GM08714 (cell line): Measurements from ENCODE around the gene ENTPD5.
"Not testable (repeated sequence)": the region's sequence is repeated elsewhere in the genome, so short reads cannot be mapped to it uniquely, and the experiment has no call there.

ENCODE experiments used
- H3K4me3 ChIP-seq: fragments of 200-500 bp; sonication (Bioruptor generic); 2 replicates; pipeline ENCODE4 v1.5.1; 2014; ENCODE audit warnings: mild to moderate bottlenecking, low read length, inconsistent platforms
- ZNF274 ChIP-seq: IDR thresholded peaks from 2 replicates; pipeline ENCODE4 v1.6.1; 2012; ENCODE audit warnings: mild to moderate bottlenecking, low read depth, low read length

Gene ENTPD5

DNA sequence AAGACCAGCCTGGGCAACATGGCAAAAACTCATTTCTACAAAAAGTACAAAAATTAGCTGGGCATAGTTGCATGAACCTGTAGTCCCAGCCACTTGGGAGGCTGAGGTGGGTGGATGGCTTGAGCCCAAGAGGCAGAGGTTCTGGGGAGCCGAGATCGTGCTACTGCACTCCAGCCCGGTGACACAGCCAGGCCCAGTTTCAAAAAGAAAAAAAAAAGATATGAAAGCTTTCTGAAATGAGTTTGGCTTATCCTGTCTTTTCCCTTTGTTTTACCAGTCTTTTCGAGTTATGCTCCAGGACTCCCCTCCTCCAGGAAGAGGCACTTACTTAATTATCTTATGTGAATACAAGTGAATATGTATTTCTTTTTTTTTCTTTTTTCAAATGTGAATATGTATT, 3.3 kb upstream of the ENTPD5 start:
- no peak overlapping the region for H3K4me3 ChIP-seq
- TF ChIP-seq ZNF274 = no peak

GRCh38 chr14:74019408-74020137, 485 bp upstream of the ENTPD5 start:
- no peak for TF ChIP-seq ZNF274
- H3K4me3 ChIP-seq = peak overlapping the region; percentile 83

- no peak for TF ChIP-seq ZNF274
- H3K4me3 ChIP-seq = peak overlapping the region; percentile 83
Measured at GRCh38 chr14:74018174-74018585, 908 bp downstream of the ENTPD5 start.

DNA sequence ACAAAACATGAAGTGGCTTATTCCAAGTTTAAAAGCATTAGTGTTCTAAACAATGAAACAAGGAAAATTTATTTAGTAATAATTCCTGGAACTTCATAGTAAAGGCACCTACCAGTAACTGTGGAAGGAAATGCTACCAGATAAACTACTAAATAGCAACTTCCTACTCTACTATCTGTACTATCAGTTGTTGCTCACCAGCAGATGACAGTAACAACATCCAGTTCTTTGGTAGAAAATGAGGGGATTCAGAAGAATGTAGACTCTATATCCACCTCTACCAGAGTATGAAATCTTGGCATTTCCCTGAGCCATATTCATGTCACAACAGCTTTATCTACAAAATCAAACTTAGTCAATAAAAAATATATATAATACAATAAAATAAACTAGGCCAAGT, 3.1 kb downstream of the ENTPD5 start:
- no peak for TF ChIP-seq ZNF274
- no peak overlapping the region for H3K4me3 ChIP-seq

DNA sequence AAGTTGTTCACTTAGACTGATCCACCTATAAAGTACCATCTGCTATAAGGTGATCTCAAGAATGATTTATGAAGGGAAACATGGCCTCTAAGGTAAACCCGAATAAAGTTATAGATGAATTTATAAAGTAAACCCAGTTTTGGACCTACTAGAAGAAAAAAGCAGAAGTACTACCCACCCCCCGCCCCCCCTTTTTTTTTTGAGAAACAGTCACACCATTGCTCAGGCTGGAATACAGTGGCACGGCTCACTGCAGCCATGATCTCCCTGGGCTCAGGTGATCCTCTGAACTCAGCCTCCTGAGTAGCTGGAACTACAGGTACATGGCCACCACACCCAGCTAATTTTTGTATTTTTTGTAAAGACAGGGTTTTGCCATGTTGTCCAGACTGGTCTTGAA, 3.9 kb downstream of the ENTPD5 start:
- H3K4me3 ChIP-seq = no peak overlapping the region
- TF ChIP-seq ZNF274 = no peak

DNA sequence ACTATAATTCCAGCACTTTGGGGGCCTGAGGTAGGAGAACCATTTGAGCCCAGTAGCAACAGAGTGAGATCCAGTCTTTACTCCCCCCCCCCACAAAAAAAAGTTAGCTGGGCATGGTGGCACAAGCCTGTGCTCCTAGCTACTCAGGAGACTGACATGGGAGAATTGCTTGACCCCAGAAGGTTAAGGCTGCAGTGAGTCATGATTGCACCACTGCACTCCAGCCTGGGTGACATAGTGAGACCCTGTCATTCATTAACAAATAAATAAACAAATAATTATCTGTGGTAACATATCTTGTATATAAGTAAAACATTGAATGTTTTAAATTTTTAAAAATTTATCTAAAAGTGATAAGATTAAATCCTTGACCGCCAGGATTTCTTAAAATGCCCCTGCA, 4.8 kb downstream of the ENTPD5 start:
- H3K4me3 ChIP-seq = no peak overlapping the region
- no peak for TF ChIP-seq ZNF274

- TF ChIP-seq ZNF274 = no peak
Measured at GRCh38 chr14:74008843-74009499, 10.1 kb downstream of the ENTPD5 start.

GRCh38 chr14:74005664-74006063, 13.4 kb downstream of the ENTPD5 start:
- not testable (repeated sequence) for H3K4me3 ChIP-seq

More at GRCh38 chr14:74008843-74009499, 10.1 kb downstream of the ENTPD5 start:
- no peak overlapping the region for H3K4me3 ChIP-seq

DNA sequence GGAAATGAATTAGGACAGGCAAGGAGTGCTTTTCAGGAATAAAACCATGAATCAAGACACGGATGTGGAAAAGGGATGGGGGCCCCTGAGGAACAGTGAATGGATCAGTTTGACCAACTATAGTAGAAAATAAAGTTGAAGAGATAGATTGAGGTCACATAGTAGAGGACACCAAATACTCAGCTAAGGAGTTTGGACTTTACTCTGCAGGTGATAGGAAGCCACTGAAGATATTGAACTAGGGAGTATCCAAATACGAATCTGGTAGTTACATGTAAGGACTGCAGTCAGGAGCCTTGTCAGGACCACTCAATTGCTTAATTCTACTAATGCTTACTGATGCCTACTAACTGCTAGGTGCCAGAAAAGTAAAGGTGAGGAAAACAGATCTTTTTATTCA, 20.4 kb downstream of the ENTPD5 start:
- no peak overlapping the region for H3K4me3 ChIP-seq
- no peak for TF ChIP-seq ZNF274

DNA sequence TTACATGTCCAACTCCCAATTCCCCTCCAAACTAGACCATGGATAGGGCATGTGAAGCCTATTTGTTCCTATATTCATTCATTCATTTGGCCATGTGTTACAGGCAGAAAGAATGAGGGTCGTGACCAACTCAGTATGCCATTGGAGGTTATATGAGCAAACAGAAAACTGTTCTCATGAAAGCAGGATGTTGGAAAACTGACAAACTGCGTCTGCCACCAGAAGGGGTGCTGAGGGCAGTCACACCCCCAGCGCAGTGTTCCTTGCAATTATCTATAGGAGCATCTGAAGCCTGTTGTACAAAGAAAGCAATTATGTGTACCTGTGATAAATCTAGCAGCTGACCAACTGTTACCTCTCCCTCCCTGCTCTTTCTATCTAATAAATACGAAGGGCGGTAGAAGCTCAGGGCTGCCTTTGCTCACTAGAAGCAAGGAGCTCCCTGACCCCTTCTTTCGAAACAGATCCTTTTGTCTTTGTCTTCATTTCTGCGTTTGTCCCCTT, 21.1 kb downstream of the ENTPD5 start:
- TF ChIP-seq ZNF274 = no peak
- H3K4me3 ChIP-seq = no peak overlapping the region

DNA sequence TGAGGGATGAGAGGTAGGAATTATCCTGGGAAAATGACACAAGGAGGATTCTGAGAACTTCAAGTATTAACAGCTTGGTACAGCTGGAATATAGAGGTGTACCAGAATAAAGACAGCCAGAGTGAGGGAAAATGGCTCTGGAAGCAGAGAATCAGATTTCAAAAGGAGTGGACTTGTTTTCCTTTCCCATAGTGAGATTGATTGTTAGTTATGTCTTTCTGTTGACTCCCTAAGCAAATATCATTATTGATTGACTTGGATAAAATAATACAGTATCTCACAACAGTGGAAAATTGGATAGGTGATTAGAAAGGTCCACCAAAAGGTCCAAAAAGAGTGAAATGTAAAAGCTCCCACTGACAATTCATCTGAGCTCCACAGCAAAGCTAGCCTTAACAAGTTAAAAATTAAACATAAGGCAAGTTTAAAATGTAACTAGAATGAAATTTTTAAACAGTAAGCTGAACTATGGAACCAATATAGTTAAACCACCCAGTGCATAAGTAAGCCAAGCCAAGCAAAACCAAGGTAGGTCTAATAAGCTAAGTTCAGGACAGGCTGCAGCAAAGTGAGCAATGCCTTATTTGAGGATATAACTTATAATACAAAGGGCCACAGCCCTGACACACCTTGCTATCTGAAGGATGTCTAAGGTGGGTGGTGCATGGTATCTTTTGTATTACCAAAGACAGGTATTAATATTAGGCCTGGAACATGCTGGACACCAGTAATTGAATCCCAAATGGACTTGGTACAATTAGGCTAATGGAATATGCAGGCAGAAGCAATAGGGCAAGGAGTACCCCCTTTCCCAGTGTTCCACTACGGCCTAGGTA, 21.8 kb downstream of the ENTPD5 start:
- no peak for TF ChIP-seq ZNF274
- H3K4me3 ChIP-seq = no peak overlapping the region

- no peak for TF ChIP-seq ZNF274
- no peak overlapping the region for H3K4me3 ChIP-seq
Measured at GRCh38 chr14:73996731-73997107, 22.4 kb downstream of the ENTPD5 start.

DNA sequence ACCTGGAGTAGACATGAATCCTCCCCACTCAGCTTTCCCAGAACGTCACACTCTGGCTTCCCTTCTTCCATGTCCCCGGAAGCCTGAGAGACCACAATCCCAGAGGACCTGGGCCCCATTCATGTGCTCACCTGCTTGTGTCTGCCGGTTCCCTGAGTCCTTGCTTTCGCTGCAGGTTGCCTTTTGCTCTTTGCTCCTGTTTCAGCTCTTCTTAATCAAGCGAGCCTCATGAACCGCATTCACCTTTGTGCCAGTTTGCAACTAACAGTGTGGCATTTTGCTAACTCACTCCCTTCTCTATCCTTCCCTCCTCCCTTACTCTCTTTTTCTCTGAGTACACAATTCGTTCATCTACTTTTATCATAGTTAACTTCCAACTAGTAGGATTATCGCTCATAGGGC, 23.1 kb downstream of the ENTPD5 start:
- H3K4me3 ChIP-seq = no peak overlapping the region
- TF ChIP-seq ZNF274 = no peak

DNA sequence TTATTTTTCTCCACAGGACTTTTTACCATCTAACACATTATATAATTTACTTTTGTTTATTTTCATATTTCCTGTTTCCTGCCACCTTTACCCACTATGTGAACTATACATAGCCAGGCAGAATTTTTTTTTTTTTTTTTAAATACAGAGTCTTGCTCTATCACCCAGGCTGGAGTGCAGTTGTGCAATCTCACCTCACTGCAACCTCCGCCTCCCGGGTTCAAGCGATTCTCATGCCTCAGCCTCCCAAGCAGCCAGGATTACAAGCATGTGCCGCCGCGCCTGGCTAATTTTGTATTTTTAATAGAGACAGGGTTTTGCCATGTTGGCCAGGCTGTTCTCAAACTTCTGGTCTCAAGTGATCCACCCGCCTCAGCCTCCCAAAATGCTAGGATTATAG, 24.2 kb downstream of the ENTPD5 start:
- not testable (repeated sequence) for H3K4me3 ChIP-seq

DNA sequence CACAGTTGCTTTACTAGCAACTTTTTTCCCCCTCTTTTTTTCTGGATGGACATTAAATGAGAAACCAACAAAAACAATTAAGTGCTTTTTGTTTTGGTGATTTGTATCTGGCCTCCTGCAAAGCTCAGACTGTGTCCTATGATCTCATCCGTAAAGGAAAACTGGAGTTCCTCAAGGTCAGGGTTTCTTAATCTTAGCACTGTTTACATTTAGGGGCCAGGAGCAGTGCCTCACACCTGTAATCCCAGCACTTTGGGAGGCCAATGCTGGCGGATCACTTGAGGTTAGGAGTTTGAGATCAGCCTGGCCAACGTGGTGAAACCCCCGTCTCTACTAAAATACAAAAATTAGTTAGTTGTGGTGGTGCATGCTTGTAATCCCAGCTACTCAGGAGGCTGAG, 28.0 kb downstream of the ENTPD5 start:
- H3K4me3 ChIP-seq = no peak overlapping the region
- TF ChIP-seq ZNF274 = no peak

DNA sequence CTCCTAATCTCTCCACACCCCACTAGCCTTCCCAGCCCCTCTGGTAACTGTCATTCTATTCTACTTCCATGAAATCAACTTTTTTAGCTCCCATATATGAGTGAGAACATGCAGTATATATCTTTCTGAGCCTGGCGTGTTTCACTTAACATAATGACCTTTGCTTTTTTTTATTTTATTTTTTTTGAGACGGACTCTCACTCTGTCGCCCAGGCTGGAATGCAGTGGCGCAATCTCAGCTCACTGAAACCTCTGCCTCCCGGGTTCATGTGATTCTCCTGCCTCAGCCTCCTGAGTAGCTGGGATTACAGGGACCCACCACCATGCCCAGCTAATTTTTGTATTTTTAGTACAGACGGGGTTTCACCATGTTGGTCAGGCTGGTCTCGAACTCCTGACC, 30.4 kb downstream of the ENTPD5 start:
- not testable (repeated sequence) for H3K4me3 ChIP-seq
